ENCODE data around the gene TMEM30A.

DNA sequence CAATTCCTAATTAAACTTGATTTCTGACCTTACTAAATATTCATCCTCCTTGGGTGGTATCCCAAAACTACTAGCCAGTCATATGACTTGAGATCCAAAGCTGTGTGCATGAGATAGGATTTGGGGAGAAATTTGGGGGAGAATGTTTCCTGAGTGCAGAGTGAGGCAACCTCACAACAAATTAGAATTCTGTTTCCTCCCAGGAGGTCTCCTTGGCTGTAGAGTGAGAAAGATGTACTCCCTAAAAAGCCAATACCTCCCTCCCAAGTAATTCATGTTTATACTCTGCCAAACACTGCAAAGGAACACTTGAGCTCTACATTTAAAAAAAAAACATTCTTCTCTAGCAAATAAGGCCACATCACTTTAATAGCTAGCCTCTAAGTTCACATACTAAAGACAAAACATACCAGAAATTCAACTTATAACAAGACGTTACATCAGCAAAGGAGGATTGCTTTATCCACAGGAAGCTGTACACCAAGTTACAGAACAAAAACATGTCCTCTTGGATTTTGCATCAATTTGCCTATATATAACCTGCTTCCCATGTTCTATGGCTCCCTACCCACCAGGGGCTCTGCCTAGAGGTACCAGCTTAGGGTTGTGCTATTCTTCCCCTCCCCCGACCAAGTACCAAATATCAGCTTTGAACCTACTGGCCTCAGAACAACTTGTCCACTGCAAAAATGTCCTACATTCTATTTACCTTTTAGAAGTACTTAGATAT, 15.4 kb upstream of the TMEM30A start:
- TF ChIP-seq, protein P1, sequence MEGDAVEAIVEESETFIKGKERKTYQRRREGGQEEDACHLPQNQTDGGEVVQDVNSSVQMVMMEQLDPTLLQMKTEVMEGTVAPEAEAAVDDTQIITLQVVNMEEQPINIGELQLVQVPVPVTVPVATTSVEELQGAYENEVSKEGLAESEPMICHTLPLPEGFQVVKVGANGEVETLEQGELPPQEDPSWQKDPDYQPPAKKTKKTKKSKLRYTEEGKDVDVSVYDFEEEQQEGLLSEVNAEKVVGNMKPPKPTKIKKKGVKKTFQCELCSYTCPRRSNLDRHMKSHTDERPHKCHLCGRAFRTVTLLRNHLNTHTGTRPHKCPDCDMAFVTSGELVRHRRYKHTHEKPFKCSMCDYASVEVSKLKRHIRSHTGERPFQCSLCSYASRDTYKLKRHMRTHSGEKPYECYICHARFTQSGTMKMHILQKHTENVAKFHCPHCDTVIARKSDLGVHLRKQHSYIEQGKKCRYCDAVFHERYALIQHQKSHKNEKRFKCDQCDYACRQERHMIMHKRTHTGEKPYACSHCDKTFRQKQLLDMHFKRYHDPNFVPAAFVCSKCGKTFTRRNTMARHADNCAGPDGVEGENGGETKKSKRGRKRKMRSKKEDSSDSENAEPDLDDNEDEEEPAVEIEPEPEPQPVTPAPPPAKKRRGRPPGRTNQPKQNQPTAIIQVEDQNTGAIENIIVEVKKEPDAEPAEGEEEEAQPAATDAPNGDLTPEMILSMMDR (conservative IDR thresholded peaks at IDR 0.05; ENCODE audit: low read depth, low read length) = no peak
- TF ChIP-seq EZH2 (IDR thresholded peaks at IDR 0.05; ENCODE audit: low read length, unreplicated experiment) (no peak), EZH2phosphoT487 (IDR thresholded peaks at IDR 0.05; ENCODE audit: borderline replicate concordance, low read length) (no peak)

Measured in PC-3 (cell line).